ENCODE results near the gene NELL2. TPM values are rescaled to one million over a fixed set of nuclear protein-coding genes. Genes with fewer than 3 reads are reported as not detected.

Gene NELL2
- total RNA-seq, 2 experiments from 2014 or later = 28.4 to 35.8 TPM

DNA sequence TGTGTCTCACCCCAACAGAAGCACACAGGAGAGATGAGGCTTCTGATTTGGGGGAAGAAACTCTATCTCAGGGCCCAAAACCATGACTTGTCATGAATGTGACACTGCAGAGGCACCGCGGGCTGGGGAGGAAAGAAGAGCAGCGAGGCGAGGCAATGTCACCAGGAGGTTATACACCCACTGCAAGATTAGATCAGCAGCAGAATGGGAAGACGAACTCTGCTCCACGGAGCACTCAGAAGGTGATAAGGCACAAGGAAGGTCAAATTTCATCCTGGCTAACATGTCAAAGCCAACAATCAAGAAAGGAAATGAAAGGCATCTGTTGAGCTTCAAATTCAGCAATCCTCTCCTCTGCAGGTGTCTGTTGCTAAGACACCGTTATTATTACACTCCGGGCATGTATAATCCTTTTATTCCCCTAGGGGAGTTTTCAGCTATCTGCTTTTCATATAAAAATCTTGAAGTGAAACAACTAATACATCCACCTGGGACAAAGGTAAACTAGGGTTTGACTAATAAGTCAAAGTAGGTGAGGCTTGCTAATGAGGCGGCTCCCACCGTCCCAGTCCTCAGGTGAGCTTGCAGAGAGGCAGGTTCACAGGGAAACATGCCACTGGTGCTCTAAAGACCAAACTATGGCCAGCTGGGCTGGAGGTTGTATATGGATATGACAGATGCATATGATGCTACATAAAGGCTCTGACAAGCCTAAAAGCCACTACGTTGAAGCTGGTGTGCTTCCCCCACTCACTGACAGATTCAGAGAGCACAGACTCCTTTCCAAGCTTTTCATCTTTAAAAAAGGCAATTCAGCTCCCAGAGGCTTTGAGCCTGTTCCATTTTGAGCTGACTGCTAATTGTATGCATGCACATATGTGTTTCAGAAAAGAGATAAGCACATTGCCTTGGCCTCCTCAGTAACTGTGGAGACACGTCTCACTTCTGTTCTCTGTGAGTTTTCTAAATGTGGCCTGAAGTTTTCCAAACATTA lies 221.2 kb downstream of the NELL2 start:
- no peak for ATAC-seq
- peaks cover 12% of the 10 kb centered on the region for H3K4me1 Mint-ChIP-seq
- peak; percentile 10 for DNase-seq
- no peak overlapping the region for H3K4me3 Mint-ChIP-seq
- H3K27ac Mint-ChIP-seq = no peak overlapping the region
- POLR2A ChIA-PET = interaction anchor here (0.6 kb wide), 1 partner anchor 988 kb away, joined by 4 read pairs; no protein-coding TSS in a partner anchor
- intact Hi-C loops (cut with DNase I, micrococcal nuclease) = no loop called here
- peaks cover 2% of the 10 kb centered on the region for H3K9me3 Mint-ChIP-seq (ENCODE audit: low read depth)
- CTCF ChIA-PET = interaction anchor here (1.9 kb wide), 1 partner anchor 11 kb away, joined by 9 read pairs; no protein-coding TSS in a partner anchor
- no peaks in the 10 kb centered on the region for H3K27me3 Mint-ChIP-seq
- H3K36me3 Mint-ChIP-seq (ENCODE audit: low read depth) = peaks cover 8% of the 10 kb centered on the region

DNA sequence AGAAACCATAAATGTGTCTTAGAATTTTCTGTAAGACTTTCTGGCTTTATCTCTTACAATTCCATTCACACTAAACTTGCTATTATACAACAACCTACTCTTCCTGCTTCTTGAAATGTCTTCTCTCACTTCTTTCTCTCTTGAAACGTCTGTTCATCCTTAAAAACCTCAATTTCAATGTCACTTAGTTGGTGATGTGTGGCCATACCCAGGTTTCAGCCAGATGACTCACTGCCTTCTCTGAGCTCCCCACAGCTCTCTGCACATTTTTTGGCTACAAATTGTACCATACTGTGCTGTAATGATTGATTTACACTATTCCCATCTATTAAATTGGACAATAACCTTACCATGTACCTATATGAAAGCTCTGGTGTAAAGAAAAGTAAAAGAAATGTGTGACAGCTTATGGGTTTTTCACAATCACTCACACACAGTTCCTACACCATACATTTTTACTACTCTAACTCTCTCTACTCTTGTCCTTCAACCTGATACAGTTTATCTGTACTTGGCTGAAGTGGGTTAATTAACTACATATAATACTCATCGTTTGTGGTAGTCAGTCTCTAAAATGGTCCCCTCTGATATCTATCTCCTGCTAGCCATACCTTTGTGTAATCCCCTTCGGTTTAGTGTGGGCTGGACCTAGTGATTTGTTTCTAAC lies 222.1 kb downstream of the NELL2 start:
- H3K9me3 Mint-ChIP-seq (ENCODE audit: low read depth) = peaks cover under 1% of the 10 kb centered on the region
- H3K36me3 Mint-ChIP-seq (ENCODE audit: low read depth) = peaks cover 5% of the 10 kb centered on the region
- H3K4me1 Mint-ChIP-seq = peaks cover 12% of the 10 kb centered on the region
- H3K27ac Mint-ChIP-seq = no peak overlapping the region
- ATAC-seq = peak; percentile 61
- DNase-seq = peak; percentile 10
- no peaks in the 10 kb centered on the region for H3K27me3 Mint-ChIP-seq
- intact Hi-C loops (cut with DNase I, micrococcal nuclease) = no loop called here
- CTCF ChIA-PET = no interaction called here
- POLR2A ChIA-PET = interaction anchor here (0.8 kb wide), 1 partner anchor 11 kb away, joined by 4 read pairs; no protein-coding TSS in a partner anchor
- no peak overlapping the region for H3K4me3 Mint-ChIP-seq

DNA sequence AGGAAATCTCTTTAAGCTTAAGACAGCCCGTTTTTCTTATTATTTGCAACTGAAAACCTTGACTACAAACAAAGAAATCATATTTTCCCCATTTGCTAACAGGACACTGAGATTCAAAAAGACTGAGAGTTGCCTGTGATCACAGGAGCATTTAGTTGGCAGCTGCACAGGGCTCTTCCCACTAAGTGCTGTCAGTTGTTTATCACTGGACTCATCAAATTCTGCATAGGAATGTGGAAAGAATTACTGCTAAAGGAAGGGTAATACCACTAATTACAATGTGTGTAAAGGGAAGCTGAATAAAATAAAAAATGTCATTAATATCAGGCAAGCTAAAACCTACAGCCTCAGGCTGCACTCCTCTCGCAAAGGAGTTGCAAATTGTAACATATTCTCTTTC lies 226.4 kb downstream of the NELL2 start:
- H3K4me3 Mint-ChIP-seq = no peak overlapping the region
- no peaks in the 10 kb centered on the region for H3K36me3 Mint-ChIP-seq (ENCODE audit: low read depth)
- H3K27ac Mint-ChIP-seq = no peak overlapping the region
- CTCF ChIA-PET = no interaction called here
- ATAC-seq (no peak), DNase-seq (no peak)
- intact Hi-C loops (cut with DNase I, micrococcal nuclease) = no loop called here
- POLR2A ChIA-PET = no interaction called here
- no peaks in the 10 kb centered on the region for H3K27me3 Mint-ChIP-seq
- H3K4me1 Mint-ChIP-seq = peaks cover 18% of the 10 kb centered on the region
- no peaks in the 10 kb centered on the region for H3K9me3 Mint-ChIP-seq (ENCODE audit: low read depth)

DNA sequence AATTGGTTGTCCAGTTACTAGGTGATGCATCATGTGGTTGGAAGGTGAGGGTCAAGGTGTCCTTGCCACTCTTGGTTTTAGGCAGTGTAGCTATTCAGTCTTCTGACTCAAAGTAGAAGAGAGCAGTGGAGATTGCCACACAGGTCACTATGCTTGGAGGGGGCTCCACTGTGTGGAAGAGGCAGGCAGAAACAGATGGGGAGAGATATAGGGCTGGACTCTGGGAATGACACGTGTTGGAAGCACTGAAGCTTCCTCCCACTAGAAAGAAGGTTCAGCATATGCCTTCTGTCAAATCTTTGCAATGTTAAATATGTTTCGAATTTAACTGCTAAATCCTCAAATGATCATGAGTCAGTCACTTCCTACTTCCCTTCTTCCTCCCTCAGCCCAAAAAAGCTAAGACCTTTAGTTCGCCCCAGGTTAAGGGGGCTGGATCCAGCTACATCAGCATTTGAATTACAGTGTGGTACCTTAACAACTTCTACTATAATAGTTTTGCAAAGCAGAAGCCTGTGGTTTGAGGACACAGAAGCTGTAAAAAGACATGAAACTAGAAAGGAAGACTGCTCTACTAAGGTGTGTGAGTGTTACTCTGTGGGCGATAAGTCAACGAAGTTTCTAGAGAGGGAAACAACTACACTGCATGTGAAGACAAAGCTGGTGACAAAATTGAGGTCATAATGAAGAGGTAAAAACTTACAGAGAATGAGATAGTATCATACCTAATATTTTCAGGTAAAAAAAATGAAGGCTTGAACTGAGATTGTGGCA lies 228.0 kb downstream of the NELL2 start:
- no peak for DNase-seq
- Mint-ChIP-seq H3K4me3 (no peak overlapping the region), H3K27me3 (no peaks in the 10 kb centered on the region), H3K4me1 (peaks cover 7% of the 10 kb centered on the region), H3K9me3 (ENCODE audit: low read depth) (no peaks in the 10 kb centered on the region), H3K27ac (no peak overlapping the region), H3K36me3 (ENCODE audit: low read depth) (no peaks in the 10 kb centered on the region)
- POLR2A ChIA-PET = no interaction called here
- peak; percentile 71 for ATAC-seq
- intact Hi-C loops (cut with DNase I, micrococcal nuclease) = no loop called here
- CTCF ChIA-PET = interaction anchor here (0.8 kb wide), 1 partner anchor 301 kb away, joined by 3 read pairs; no protein-coding TSS in a partner anchor

DNA sequence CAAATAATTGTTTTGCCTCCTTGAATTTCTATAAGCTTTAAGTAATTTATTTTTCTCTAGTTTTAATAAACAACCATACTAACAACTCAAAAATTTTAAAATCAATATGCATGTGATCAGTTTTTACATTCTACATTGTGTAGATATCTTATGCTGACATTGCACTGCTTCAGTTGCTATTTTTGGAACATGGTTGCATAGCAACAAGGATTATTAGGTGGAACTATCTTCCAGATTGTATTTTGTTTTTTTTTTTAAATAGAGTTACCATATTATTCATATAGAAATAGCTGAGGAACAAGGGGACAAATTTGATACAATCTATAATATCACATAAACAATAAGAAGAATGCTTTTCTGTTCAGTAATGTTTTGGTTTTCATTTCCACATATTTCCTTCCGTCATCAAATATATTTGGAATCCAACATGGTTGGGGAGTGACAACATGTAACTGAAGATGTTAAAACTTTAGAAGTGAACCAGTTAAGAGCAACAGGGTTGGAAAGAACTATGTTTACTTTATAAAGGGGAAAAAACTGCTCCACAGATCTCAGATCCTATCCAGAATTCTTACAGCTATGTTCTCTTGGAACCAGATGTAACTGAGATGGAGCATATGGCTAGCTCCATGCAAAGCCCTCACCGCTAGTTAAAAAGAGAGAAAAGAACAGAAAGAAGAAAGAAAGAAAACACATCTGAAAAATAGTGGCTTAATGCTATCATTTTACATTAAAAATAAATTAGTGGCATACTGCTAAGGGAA lies 235.5 kb downstream of the NELL2 start:
- Mint-ChIP-seq H3K4me3 (no peak overlapping the region), H3K9me3 (ENCODE audit: low read depth) (no peaks in the 10 kb centered on the region), H3K27ac (no peak overlapping the region), H3K27me3 (no peaks in the 10 kb centered on the region), H3K36me3 (ENCODE audit: low read depth) (peaks cover 16% of the 10 kb centered on the region), H3K4me1 (no peaks in the 10 kb centered on the region)
- ChIA-PET POLR2A (no interaction called here), CTCF (no interaction called here)
- DNase-seq (no peak), ATAC-seq (no peak)
- intact Hi-C loops (cut with DNase I, micrococcal nuclease) = no loop called here

DNA sequence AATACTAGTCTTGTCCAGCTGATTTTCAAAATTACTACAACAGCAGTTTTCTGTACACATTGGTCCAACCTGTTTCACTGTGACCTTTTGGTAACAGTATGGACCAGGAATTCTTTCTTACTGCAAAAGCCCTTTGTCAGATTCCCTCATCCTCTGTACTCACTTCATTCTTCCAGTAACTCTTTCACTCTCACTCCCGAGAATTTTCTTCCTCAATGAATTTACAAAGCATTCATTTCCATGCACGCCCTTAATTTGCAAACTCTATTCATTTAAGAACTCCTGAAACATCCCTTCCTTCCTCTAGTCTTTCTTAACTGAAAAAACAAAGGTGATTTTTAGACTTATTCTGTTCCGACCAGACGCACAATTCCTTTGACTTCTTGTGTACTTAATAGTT lies 238.2 kb downstream of the NELL2 start:
- no peak for ATAC-seq
- Mint-ChIP-seq H3K4me3 (no peak overlapping the region), H3K36me3 (ENCODE audit: low read depth) (peaks cover 16% of the 10 kb centered on the region), H3K9me3 (ENCODE audit: low read depth) (no peaks in the 10 kb centered on the region), H3K27ac (no peak overlapping the region), H3K27me3 (no peaks in the 10 kb centered on the region), H3K4me1 (no peaks in the 10 kb centered on the region)
- no peak for DNase-seq
- intact Hi-C loops (cut with DNase I, micrococcal nuclease) = no loop called here
- CTCF ChIA-PET = interaction anchor here (0.5 to 1.2 kb wide), 2 partner anchors 12 to 269 kb away, joined by 3 read pairs; no protein-coding TSS in a partner anchor
- POLR2A ChIA-PET = no interaction called here

DNA sequence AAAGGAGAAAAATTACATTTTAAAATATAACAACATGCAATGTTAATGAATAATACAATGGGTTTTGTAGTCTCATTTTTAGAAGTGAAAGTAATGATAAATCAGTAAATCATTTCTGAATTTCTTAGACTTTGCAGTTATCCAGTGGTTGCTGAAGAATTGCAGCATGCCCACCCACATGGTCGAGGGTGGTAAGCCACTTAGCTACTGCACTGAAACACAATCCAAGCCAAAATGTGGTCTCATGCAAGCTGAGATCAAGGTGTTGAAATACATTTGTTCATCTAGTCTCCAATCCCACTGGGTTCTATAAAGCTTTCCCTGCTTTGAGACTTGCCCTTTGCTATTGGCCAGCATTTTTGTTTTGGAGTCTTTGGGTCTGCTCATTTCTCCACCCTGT lies 247.9 kb downstream of the NELL2 start:
- peaks cover 6% of the 10 kb centered on the region for H3K4me1 Mint-ChIP-seq
- H3K27me3 Mint-ChIP-seq = no peaks in the 10 kb centered on the region
- H3K36me3 Mint-ChIP-seq (ENCODE audit: low read depth) = no peaks in the 10 kb centered on the region
- no peak for ATAC-seq
- intact Hi-C loops (cut with DNase I, micrococcal nuclease) = no loop called here
- CTCF ChIA-PET = no interaction called here
- POLR2A ChIA-PET = no interaction called here
- H3K27ac Mint-ChIP-seq = no peak overlapping the region
- H3K4me3 Mint-ChIP-seq = no peak overlapping the region
- peak; percentile 16 for DNase-seq
- no peaks in the 10 kb centered on the region for H3K9me3 Mint-ChIP-seq (ENCODE audit: low read depth)

DNA sequence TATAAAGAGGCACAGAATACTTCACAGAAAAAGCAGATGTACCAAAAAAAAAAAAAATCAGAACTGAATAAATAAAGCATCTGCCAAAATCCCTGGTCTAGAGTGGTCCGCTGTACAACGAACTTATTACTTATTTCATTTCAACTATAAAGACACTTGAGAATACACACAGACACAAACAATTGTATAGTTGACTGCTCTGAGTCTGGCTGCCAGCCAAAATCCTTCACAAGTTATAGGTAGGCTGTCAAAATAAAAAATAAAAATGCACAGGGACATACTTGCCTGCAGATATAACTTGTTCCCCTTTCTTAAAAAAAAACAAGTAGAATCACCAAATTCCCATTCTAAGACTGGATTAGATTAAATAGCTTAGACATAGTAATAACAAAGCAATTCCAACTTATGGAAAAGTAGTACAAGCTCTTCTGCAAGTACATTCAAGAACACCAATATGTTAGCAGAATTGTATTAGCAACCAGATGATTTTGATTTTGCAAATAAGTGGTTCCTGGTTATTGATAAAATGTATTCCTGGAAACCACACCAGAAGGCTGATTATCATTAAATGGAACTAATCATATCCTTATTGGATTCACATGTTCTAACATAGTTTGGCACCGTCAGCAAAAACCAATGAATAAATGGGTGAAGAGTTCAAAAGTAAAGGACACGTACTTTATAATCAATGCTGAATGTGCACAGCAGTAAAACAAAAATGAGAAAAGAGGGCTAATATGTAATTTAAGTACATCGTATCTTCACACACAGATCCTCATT lies 248.5 kb downstream of the NELL2 start:
- H3K27ac Mint-ChIP-seq = no peak overlapping the region
- intact Hi-C loops (cut with DNase I, micrococcal nuclease) = no loop called here
- no peak overlapping the region for H3K4me3 Mint-ChIP-seq
- H3K4me1 Mint-ChIP-seq = peaks cover 6% of the 10 kb centered on the region
- ChIA-PET POLR2A (no interaction called here), CTCF (no interaction called here)
- ATAC-seq (no peak), DNase-seq (no peak)
- H3K27me3 Mint-ChIP-seq = no peaks in the 10 kb centered on the region
- H3K36me3 Mint-ChIP-seq (ENCODE audit: low read depth) = no peaks in the 10 kb centered on the region
- no peaks in the 10 kb centered on the region for H3K9me3 Mint-ChIP-seq (ENCODE audit: low read depth)

DNA sequence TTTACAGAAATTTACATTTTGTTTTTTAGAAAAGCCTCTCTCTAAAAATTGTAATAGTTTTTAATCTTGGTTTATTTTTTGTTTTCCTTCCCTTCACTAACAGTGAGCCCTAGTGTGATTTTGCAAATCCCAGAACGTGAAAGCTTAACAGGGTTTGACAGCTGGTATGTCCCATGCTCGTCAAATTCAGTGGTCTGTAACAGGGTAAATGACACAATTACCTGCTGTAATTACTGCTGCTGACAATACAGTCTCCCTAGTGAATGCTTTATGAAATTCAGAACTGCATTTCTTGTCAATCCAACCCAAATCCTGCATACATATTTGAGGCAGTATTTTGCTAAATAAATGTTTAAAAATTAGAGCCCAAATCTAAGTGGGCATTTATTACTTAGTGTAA lies 249.2 kb downstream of the NELL2 start:
- H3K4me1 Mint-ChIP-seq = peaks cover 6% of the 10 kb centered on the region
- ChIA-PET POLR2A (no interaction called here), CTCF (no interaction called here)
- intact Hi-C loops (cut with DNase I, micrococcal nuclease) = no loop called here
- no peak for DNase-seq
- H3K36me3 Mint-ChIP-seq (ENCODE audit: low read depth) = no peaks in the 10 kb centered on the region
- H3K27ac Mint-ChIP-seq = no peak overlapping the region
- no peak for ATAC-seq
- no peaks in the 10 kb centered on the region for H3K9me3 Mint-ChIP-seq (ENCODE audit: low read depth)
- H3K4me3 Mint-ChIP-seq = no peak overlapping the region
- no peaks in the 10 kb centered on the region for H3K27me3 Mint-ChIP-seq

DNA sequence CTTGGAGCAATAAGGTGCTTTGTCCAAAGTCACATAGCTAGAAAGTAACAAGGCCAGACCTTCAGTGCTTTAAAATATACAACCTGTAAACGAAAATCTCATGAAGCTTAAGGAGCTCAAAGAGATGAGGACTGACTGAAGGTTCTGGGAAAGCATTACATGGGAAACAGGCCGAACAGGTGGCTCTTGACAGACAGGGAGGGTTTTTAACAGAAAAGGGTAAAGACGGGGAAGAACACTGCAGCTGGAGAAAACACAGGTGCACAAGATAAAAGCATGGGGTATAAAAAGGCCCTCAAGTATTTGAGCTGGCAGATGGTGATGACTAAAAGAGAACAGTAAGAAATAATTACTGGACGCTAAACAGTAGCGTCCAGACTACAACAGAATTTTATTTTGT lies 257.2 kb downstream of the NELL2 start:
- intact Hi-C loops (cut with DNase I, micrococcal nuclease) = no loop called here
- ATAC-seq (no peak), DNase-seq (no peak)
- Mint-ChIP-seq H3K27ac (no peak overlapping the region), H3K4me1 (no peaks in the 10 kb centered on the region), H3K27me3 (no peaks in the 10 kb centered on the region), H3K9me3 (ENCODE audit: low read depth) (no peaks in the 10 kb centered on the region), H3K4me3 (no peak overlapping the region), H3K36me3 (ENCODE audit: low read depth) (no peaks in the 10 kb centered on the region)
- CTCF ChIA-PET = interaction anchor here (0.7 kb wide), 1 partner anchor 664 kb away, joined by 3 read pairs; no protein-coding TSS in a partner anchor
- POLR2A ChIA-PET = no interaction called here

Measured in activated CD4-positive, alpha-beta T cell treated with anti-CD3 and anti-CD28 coated beads for 36 hours (primary cell).